CD4-positive, alpha-beta memory T cell (primary cell): ENCODE data around the gene ZNF407. TPM values are rescaled to one million over a fixed set of nuclear protein-coding genes. Genes with fewer than 3 reads are reported as not detected.

ENCODE experiments used
- CTCF ChIA-PET: fragments of 350-600 bp; sonication (Branson Sonifier 250); formaldehyde crosslinking; loops from one replicate; lab custom pipeline; 2021; ENCODE audit warnings: inconsistent platforms; ENCODE audit not compliant: partially characterized antibody; lab: Charles Lee
- POLR2A ChIA-PET: fragments of 350-600 bp; sonication (Branson Sonifier 250); formaldehyde crosslinking; loops from one replicate; lab custom pipeline; 2021; ENCODE audit not compliant: partially characterized antibody; lab: Charles Lee
- DNase-seq, 5 donors: peaks; one replicate each; pipeline versions ENCODE4 v3.0.0 to v3.0.0-alpha.2; 2020 to 2022; ENCODE audit warnings: mixed read lengths in 1 of 5
- H3K27ac ChIP-seq: one replicate; pipeline ENCODE4 v1.7.0; 2013; ENCODE audit warnings: low read depth, low read length
- H3K27me3 ChIP-seq: 2 replicates; pipeline ENCODE4 v1.7.0; 2013; ENCODE audit warnings: mild to moderate bottlenecking, low read length, moderate library complexity; ENCODE audit not compliant: insufficient read depth
- H3K36me3 ChIP-seq: 2 replicates; pipeline ENCODE4 v1.7.0; 2013; ENCODE audit warnings: mild to moderate bottlenecking, low read length, moderate library complexity; ENCODE audit not compliant: insufficient read depth
- H3K4me1 ChIP-seq: 2 replicates; pipeline ENCODE4 v1.7.0; 2013; ENCODE audit warnings: mild to moderate bottlenecking, low read length, moderate library complexity; ENCODE audit not compliant: insufficient read depth
- H3K4me3 ChIP-seq, 2 donors: one replicate each; pipeline ENCODE4 v1.7.0; 2013; ENCODE audit warnings: low read length in 2 of 2, mild to moderate bottlenecking in 1 of 2
- H3K9me3 ChIP-seq, 2 donors: one replicate each; pipeline ENCODE4 v1.7.0; 2013; ENCODE audit warnings: low read length in 2 of 2, control low read depth in 1 of 2; ENCODE audit not compliant: control insufficient read depth in 1 of 2
- H3K27ac Mint-ChIP-seq, 7 donors: one replicate each; pipeline ENCODE4 v1.8.0; 2020 to 2021; ENCODE audit warnings: mixed read lengths in 7 of 7, mild to moderate bottlenecking in 6 of 7, inconsistent platforms in 3 of 7, moderate library complexity in 3 of 7
- H3K27me3 Mint-ChIP-seq, 2 donors: one replicate each; pipeline ENCODE4 v1.8.0; 2020 to 2021; ENCODE audit warnings: mixed read lengths in 2 of 2
- H3K36me3 Mint-ChIP-seq, 2 donors: one replicate each; pipeline ENCODE4 v1.8.0; 2020 to 2021; ENCODE audit warnings: mixed read lengths in 2 of 2, inconsistent platforms in 1 of 2, mild to moderate bottlenecking in 1 of 2
- H3K4me1 Mint-ChIP-seq, 4 donors: one replicate each; pipeline ENCODE4 v1.8.0; 2020 to 2021; ENCODE audit warnings: mixed read lengths in 4 of 4, mild to moderate bottlenecking in 1 of 4
- H3K4me3 Mint-ChIP-seq, 8 donors: one replicate each; pipeline ENCODE4 v1.8.0; 2020 to 2021; ENCODE audit warnings: mixed read lengths in 8 of 8, mild to moderate bottlenecking in 7 of 8, moderate library complexity in 6 of 8, inconsistent platforms in 3 of 8
- H3K9me3 Mint-ChIP-seq, 8 donors: one replicate each; pipeline ENCODE4 v1.8.0; 2020 to 2021; ENCODE audit warnings: mixed read lengths in 8 of 8, mild to moderate bottlenecking in 5 of 8, inconsistent platforms in 3 of 8, moderate library complexity in 1 of 8
- intact Hi-C: fragments of 100-400 bp; cut with micrococcal nuclease; formaldehyde crosslinking; loops from one replicate; pipeline ENCODE4 v1.15.1; 2023
- polyA plus RNA-seq, 2 donors: library from polyadenylated mRNA; unstranded; fragments of 300-500 nt; fragmentation: Illumina TruSeq; gene quantifications; one replicate each; pipeline ENCODE4 v1.2.3, GENCODE V29; 2021
- total RNA-seq, 2 experiments: library from RNA; stranded (reverse); gene quantifications; one replicate each; pipeline ENCODE4 v1.2.3, GENCODE V29; 2021

The ZNF407 gene
- total and polyA plus RNA-seq, 4 experiments from 2014 or later: 1.8 to 26.9 (median 15.3) TPM

DNA sequence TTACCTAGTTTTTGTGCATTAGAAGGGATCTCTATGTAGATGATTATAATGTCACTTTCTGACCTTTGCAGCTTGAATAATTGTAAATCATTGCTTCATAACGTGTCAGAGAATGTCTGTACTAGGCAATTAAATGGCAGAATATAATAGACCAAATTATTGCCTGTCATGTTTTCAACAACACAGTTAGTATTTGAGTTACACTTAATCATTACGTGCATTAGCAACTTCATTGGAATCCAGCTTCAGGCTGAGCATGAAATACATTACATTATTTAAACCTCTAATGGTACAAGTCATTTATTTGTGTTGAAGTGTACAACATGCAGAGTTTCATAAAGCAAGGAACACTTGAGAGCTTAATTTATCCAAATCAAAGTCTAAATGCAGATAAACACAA, 48.0 kb downstream of the ZNF407 start:
- Histone ChIP-seq H3K9me3 (no peaks in the 10 kb centered on the region), H3K36me3 (no peaks in the 10 kb centered on the region), H3K4me3 (no peak overlapping the region), H3K4me1 (no peaks in the 10 kb centered on the region), H3K27ac (no peak overlapping the region), H3K27me3 (no peaks in the 10 kb centered on the region)
- ChIA-PET CTCF (interaction anchor here (0.9 to 1.2 kb wide), 2 partner anchors 22 to 47 kb away, joined by 3 to 4 read pairs; no protein-coding TSS in a partner anchor), POLR2A (no interaction called here)
- Mint-ChIP-seq H3K36me3 (peaks cover 29 to 33% of the 10 kb centered on the region in 2 donors), H3K4me1 (peaks cover 5 to 11% (median 8%) of the 10 kb centered on the region in 4 donors), H3K27me3 (no peaks in the 10 kb centered on the region), H3K9me3 (no peaks in the 10 kb centered on the region), H3K4me3 (no peak overlapping the region), H3K27ac (no peak overlapping the region)
- intact Hi-C loops: no loop called here
- DNase-seq: no peak

DNA sequence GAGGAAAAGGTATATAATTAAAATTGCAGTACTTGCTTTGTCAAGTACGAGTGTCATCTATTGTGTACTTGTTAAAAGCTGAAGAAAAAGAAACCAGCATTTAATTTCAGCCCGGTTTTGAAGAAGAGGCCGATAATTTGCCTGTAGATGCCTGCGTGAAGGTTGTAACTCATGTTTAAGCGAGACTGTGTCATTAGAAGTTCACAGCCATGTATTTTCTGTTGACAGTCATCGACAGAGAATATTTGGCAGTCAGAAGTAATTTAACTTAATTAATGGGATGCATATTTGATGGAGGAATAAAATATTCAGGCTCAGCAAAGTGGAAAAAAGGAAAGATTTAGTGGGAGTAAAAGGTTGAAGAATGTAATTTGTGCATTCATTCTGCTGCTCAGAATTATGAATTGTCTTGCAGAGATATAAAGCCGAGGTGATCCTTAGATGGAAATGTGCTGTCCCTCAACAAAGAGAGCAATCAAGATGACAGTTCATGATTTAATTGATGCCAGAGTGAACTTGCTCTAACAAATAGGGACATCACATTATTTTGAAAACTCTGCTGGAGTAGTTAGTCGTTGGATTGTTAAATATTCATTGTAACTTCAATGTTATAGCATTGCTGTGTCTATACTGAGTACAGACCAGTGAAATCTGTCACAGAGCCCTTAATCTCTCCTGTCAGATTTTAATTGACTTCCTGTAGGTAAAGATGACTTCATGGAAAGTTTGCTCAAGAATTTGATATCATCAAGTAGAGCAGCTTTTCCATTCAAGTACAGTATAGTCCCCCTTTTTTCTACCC, 53.9 kb downstream of the ZNF407 start:
- H3K9me3 ChIP-seq: no peaks in the 10 kb centered on the region
- Mint-ChIP-seq H3K4me3 (no peak overlapping the region), H3K4me1 (peaks cover 0 to 2% (median under 1%) of the 10 kb centered on the region in 4 donors), H3K27ac (peak overlapping the region in 1 of 7 donors; percentile 9), H3K36me3 (peaks cover 14 to 18% of the 10 kb centered on the region in 2 donors), H3K27me3 (no peaks in the 10 kb centered on the region), H3K9me3 (no peaks in the 10 kb centered on the region)
- POLR2A ChIA-PET: no interaction called here
- peaks cover 3% of the 10 kb centered on the region for H3K36me3 ChIP-seq
- CTCF ChIA-PET: interaction anchor here (1.3 to 3.1 kb wide), 3 partner anchors 10 to 828 kb away, joined by 3 to 28 read pairs (median 4); no protein-coding TSS in a partner anchor
- no peak overlapping the region for H3K4me3 ChIP-seq
- intact Hi-C loops: loop anchor here (1.0 to 10.0 kb wide), 8 partner anchors 243 to 1698 kb away; no protein-coding TSS in a partner anchor
- no peaks in the 10 kb centered on the region for H3K4me1 ChIP-seq
- no peak for DNase-seq
- no peak overlapping the region for H3K27ac ChIP-seq
- H3K27me3 ChIP-seq: no peaks in the 10 kb centered on the region

DNA sequence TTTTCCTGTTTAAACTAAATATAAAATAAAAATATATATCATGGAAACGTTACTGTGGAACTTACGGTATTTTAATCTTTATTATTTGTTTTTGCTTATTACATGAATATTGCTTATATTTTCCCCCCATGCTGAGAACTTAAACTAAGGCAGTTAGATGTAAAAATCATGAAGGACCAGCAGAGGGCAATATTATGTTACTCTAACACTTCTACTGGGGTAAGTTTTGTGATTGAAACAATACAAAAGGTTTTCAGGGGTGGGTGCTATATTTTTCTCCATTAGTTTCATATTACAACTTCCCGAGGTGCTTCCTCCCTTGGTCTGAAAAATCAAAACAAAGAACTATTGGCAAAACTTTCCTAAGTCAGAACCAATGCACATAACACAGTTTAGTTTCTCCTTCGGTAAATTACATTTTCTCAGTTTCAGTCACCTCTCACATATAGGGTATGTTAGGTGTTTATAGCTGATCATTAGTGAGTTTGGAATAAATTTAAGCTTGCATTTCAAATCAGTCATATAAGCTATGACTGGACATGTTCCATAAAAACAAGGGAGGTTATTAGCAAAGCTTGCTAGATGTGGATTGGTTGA, 54.8 kb downstream of the ZNF407 start:
- intact Hi-C loops: loop anchor here (1.0 to 10.0 kb wide), 8 partner anchors 242 to 1697 kb away; no protein-coding TSS in a partner anchor
- Mint-ChIP-seq H3K27ac (no peak overlapping the region), H3K4me3 (no peak overlapping the region), H3K36me3 (peaks cover 8 to 12% of the 10 kb centered on the region in 2 donors), H3K27me3 (no peaks in the 10 kb centered on the region), H3K9me3 (no peaks in the 10 kb centered on the region), H3K4me1 (peaks cover 0 to 2% (median under 1%) of the 10 kb centered on the region in 4 donors)
- peaks cover 3% of the 10 kb centered on the region for H3K36me3 ChIP-seq
- no peaks in the 10 kb centered on the region for H3K4me1 ChIP-seq
- no peaks in the 10 kb centered on the region for H3K9me3 ChIP-seq
- peak in 4 of 5 donors; percentile 27 to 34 (median 32) for DNase-seq
- no peak overlapping the region for H3K27ac ChIP-seq
- ChIA-PET POLR2A (no interaction called here), CTCF (interaction anchor here (0.9 to 3.1 kb wide), 9 partner anchors 9 to 831 kb away, joined by 3 to 28 read pairs (median 4); no protein-coding TSS in a partner anchor)
- H3K27me3 ChIP-seq: no peaks in the 10 kb centered on the region
- H3K4me3 ChIP-seq: no peak overlapping the region

DNA sequence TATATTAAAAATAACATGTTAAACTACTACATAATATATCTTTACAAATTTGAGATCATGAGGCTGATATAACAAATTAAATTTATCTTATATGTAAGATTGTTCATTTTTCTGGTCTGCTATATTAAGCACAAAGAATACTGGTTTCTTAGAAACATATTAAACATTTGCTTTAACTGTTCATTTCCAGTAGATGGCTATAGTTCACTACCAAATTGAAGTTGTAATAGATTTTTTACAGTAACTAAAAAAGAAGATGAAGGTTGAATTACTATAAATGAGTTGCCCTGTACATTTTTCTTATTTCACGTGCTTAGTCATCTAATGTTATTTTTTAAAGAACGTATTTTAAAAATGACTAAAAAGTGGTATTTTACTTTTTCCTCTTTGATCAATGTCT, 57.0 kb downstream of the ZNF407 start:
- intact Hi-C loops: loop anchor here (5.0 to 10.0 kb wide), 3 partner anchors 240 to 1073 kb away; no protein-coding TSS in a partner anchor
- Mint-ChIP-seq H3K4me3 (no peak overlapping the region), H3K36me3 (peaks cover 4 to 10% of the 10 kb centered on the region in 2 donors), H3K27ac (no peak overlapping the region), H3K4me1 (peaks cover 0 to 2% (median under 1%) of the 10 kb centered on the region in 4 donors), H3K9me3 (no peaks in the 10 kb centered on the region), H3K27me3 (no peaks in the 10 kb centered on the region)
- DNase-seq: no peak
- no peaks in the 10 kb centered on the region for H3K27me3 ChIP-seq
- H3K27ac ChIP-seq: no peak overlapping the region
- no peak overlapping the region for H3K4me3 ChIP-seq
- H3K36me3 ChIP-seq: peaks cover 3% of the 10 kb centered on the region
- no peaks in the 10 kb centered on the region for H3K9me3 ChIP-seq
- CTCF ChIA-PET: interaction anchor here (1.0 to 3.1 kb wide), 2 partner anchors 56 to 825 kb away, joined by 3 to 28 read pairs; no protein-coding TSS in a partner anchor
- no peaks in the 10 kb centered on the region for H3K4me1 ChIP-seq
- POLR2A ChIA-PET: no interaction called here

DNA sequence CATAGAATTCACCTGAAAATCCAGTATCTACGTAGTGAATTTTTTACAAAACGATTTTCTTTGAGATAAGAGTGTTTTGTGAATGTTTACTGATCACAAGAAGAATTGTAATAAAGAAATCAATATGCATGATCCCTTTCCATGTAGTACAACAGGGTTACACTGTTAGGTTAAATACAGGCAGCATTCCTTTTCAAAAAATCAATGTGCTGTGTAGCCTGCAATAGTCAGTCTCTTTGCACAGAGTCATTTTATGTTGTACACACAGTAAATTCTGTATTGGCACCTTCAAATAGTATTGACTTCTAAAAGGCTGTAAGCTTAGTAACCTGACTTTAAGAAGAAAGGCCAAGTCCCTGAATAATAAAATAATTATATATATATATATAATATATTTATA, 63.3 kb downstream of the ZNF407 start:
- DNase-seq: no peak
- H3K36me3 ChIP-seq: peaks cover 3% of the 10 kb centered on the region
- H3K27me3 ChIP-seq: no peaks in the 10 kb centered on the region
- ChIA-PET CTCF (interaction anchor here (1.5 kb wide), 1 partner anchor 9 kb away, joined by 4 read pairs; no protein-coding TSS in a partner anchor), POLR2A (no interaction called here)
- Mint-ChIP-seq H3K27me3 (no peaks in the 10 kb centered on the region), H3K36me3 (peaks cover 18 to 27% of the 10 kb centered on the region in 2 donors), H3K9me3 (peaks cover 0 to 2% (median 0%) of the 10 kb centered on the region in 8 donors), H3K27ac (no peak overlapping the region), H3K4me1 (peaks cover 0 to 3% (median under 1%) of the 10 kb centered on the region in 4 donors), H3K4me3 (no peak overlapping the region)
- no peaks in the 10 kb centered on the region for H3K4me1 ChIP-seq
- no peak overlapping the region for H3K27ac ChIP-seq
- no peak overlapping the region for H3K4me3 ChIP-seq
- intact Hi-C loops: no loop called here
- no peaks in the 10 kb centered on the region for H3K9me3 ChIP-seq

DNA sequence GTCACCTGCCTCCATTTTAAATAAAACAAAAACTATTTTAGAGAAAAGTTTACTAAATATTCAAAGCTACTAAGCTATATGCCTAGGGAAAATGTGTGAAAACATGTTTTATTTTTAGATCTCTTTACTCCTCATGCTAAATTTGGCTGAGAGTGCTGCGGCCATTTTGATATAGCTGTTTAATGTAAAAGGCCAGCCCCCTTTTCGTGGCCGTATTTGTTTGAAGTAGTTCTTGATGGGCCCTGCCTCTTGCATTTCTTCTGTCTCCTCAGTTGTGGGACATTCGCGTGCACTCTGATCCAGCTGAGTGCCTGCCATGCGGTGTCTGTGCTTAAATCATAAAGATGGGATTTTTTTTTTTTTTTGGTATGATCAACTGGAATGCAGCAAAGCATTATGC, 64.0 kb downstream of the ZNF407 start:
- CTCF ChIA-PET: interaction anchor here (0.7 to 1.5 kb wide), 2 partner anchors 9 to 53 kb away, joined by 4 read pairs; no protein-coding TSS in a partner anchor
- intact Hi-C loops: no loop called here
- H3K4me3 Mint-ChIP-seq: no peak overlapping the region
- H3K9me3 Mint-ChIP-seq: peaks cover 0 to 2% (median 0%) of the 10 kb centered on the region in 8 donors
- no peak for DNase-seq
- H3K4me1 ChIP-seq: no peaks in the 10 kb centered on the region
- no peaks in the 10 kb centered on the region for H3K27me3 ChIP-seq
- no peak overlapping the region for H3K27ac ChIP-seq
- no peak overlapping the region for H3K4me3 ChIP-seq
- peaks cover 0 to 4% (median under 1%) of the 10 kb centered on the region in 4 donors for H3K4me1 Mint-ChIP-seq
- H3K36me3 ChIP-seq: no peaks in the 10 kb centered on the region
- no peaks in the 10 kb centered on the region for H3K27me3 Mint-ChIP-seq
- no peaks in the 10 kb centered on the region for H3K9me3 ChIP-seq
- peak overlapping the region in 1 of 7 donors; percentile 44 for H3K27ac Mint-ChIP-seq
- H3K36me3 Mint-ChIP-seq: peaks cover 21 to 27% of the 10 kb centered on the region in 2 donors
- POLR2A ChIA-PET: no interaction called here

DNA sequence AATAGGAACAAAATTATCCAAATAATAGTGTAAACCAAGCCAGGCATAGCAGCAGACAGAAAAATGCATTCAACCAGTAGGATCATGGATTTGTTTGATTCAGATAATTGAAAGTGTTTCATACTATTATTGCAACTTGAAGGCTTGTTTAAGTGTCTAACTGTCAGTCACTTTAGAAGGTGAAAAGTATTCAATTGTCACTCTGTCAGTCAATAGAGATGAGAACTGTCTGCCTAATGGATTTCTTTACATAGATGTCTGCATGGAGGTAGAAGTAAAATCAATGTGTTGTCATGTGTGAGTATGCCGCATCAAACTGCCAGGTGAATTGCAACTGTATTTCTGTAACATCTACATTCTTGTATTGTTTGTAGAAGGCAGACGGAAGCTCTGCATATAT, 65.0 kb downstream of the ZNF407 start:
- H3K36me3 ChIP-seq: no peaks in the 10 kb centered on the region
- CTCF ChIA-PET: no interaction called here
- H3K4me1 Mint-ChIP-seq: peaks cover 0 to 4% (median 2%) of the 10 kb centered on the region in 4 donors
- peaks cover 24 to 27% of the 10 kb centered on the region in 2 donors for H3K36me3 Mint-ChIP-seq
- H3K27me3 Mint-ChIP-seq: no peaks in the 10 kb centered on the region
- no peak overlapping the region for H3K4me3 ChIP-seq
- no peaks in the 10 kb centered on the region for H3K9me3 ChIP-seq
- H3K4me3 Mint-ChIP-seq: no peak overlapping the region
- no peak overlapping the region for H3K27ac Mint-ChIP-seq
- intact Hi-C loops: no loop called here
- H3K27me3 ChIP-seq: no peaks in the 10 kb centered on the region
- H3K9me3 Mint-ChIP-seq: peaks cover 0 to 2% (median 0%) of the 10 kb centered on the region in 8 donors
- POLR2A ChIA-PET: no interaction called here
- no peaks in the 10 kb centered on the region for H3K4me1 ChIP-seq
- H3K27ac ChIP-seq: no peak overlapping the region
- no peak for DNase-seq
